Measurements from ENCODE around the gene TGFA.

GRCh38 chr2:70516596-70516995 lies 37.0 kb downstream of the TGFA start:
- TF ChIP-seq CTCF (IDR thresholded peaks at IDR 0.05; ENCODE audit: insufficient read depth, low read depth, low read length) (no peak), EZH2 (IDR thresholded peaks at IDR 0.05; ENCODE audit: insufficient read depth, low read length) (no peak)

Data from astrocyte (in vitro differentiated cells and primary cell).